HG03442 (cell line): ENCODE measurements around the gene ZNF319.

Experiments used
- ATAC-seq: cut with Tn5 transposase; IDR thresholded peaks from one replicate; pipeline ENCODE4 v1.9.1; 2021; ENCODE audit warnings: mild to moderate bottlenecking, moderate library complexity; ENCODE audit not compliant: unreplicated experiment

The ZNF319 gene

GRCh38 chr16:57999971-58000705 is at the start of gene ZNF319:
Gene ZNF319, minus strand, starts transcription at chr16:58000672. Its CDS starts 2,407 bp downstream, at chr16:57998265.
- peak; percentile 20 for ATAC-seq

GRCh38 chr16:58049232-58050185 is 49.0 kb upstream of the ZNF319 start:
- ATAC-seq = no peak

GRCh38 chr16:58048494-58049231 is 48.2 kb upstream of the ZNF319 start:
- no peak for ATAC-seq

GRCh38 chr16:58047557-58048348 is 47.3 kb upstream of the ZNF319 start:
- ATAC-seq = no peak

GRCh38 chr16:58046936-58047335 is 46.5 kb upstream of the ZNF319 start:
- ATAC-seq = no peak

GRCh38 chr16:58046054-58046881 is 45.8 kb upstream of the ZNF319 start:
- ATAC-seq = no peak

GRCh38 chr16:58045096-58045495 is 44.6 kb upstream of the ZNF319 start:
- ATAC-seq = no peak

GRCh38 chr16:58044266-58045019 is 44.0 kb upstream of the ZNF319 start:
- no peak for ATAC-seq

GRCh38 chr16:58043571-58044155 is 43.2 kb upstream of the ZNF319 start:
- no peak for ATAC-seq

- no peak for ATAC-seq
Observed at GRCh38 chr16:58042886-58043515, 42.5 kb upstream of the ZNF319 start.

GRCh38 chr16:58042001-58042885 is 41.8 kb upstream of the ZNF319 start:
- no peak for ATAC-seq

- ATAC-seq = no peak
Observed at GRCh38 chr16:58041628-58041955, 41.1 kb upstream of the ZNF319 start.

- ATAC-seq = no peak
Observed at GRCh38 chr16:58040945-58041627, 40.6 kb upstream of the ZNF319 start.

GRCh38 chr16:58040496-58040846 is 40.0 kb upstream of the ZNF319 start:
- no peak for ATAC-seq

GRCh38 chr16:58039829-58040495 is 39.5 kb upstream of the ZNF319 start:
- ATAC-seq = no peak

- ATAC-seq = no peak
Observed at GRCh38 chr16:58038219-58038641, 37.8 kb upstream of the ZNF319 start.
